IMR-90 (cell line): ENCODE measurements around the gene VSNL1. TPM values are rescaled to one million over a fixed set of nuclear protein-coding genes. Genes with fewer than 3 reads are reported as not detected.

Experiments used
- ATAC-seq: fragments of 200-7000 bp; cut with Tn5 transposase; 2 replicates; pipeline ENCODE4 v1.9.1; 2020; ENCODE audit warnings: low read depth, mild to moderate bottlenecking, moderate library complexity
- BruUV-seq: library from RNA; stranded (reverse); fragments of 400-500 nt; replicated peaks from 2 replicates; lab custom pipeline; 2021; lab: Mats Ljungman, UMichigan
- CTCF ChIA-PET: fragments of 300-600 bp; formaldehyde crosslinking; extraction: SDS; loops from one replicate; lab custom pipeline; 2021; ENCODE audit warnings: antibody characterized with exemption; lab: Yijun Ruan, JAX
- POLR2A ChIA-PET: fragments of 300-600 bp; sonication (Branson Sonifier 250); formaldehyde crosslinking; loops from one replicate; lab custom pipeline; 2022; ENCODE audit warnings: antibody characterized with exemption; ENCODE audit not compliant: unreplicated experiment; lab: Charles Lee
- DNase-seq: peaks from one replicate; pipeline ENCODE4 v3.0.0; 2013
- H2AFZ ChIP-seq: replicated peaks from 2 replicates; pipeline ENCODE3; 2013; ENCODE audit warnings: low read length, mild to moderate bottlenecking; ENCODE audit not compliant: poor library complexity
- H2AK5ac ChIP-seq: 2 replicates; pipeline ENCODE4 v1.6.1; 2013; ENCODE audit warnings: low read depth, low read length, inconsistent platforms
- H2AK9ac ChIP-seq: replicated peaks from 2 replicates; pipeline ENCODE3; 2013; ENCODE audit warnings: mild to moderate bottlenecking, low read depth, low read length, moderate library complexity; ENCODE audit not compliant: poor library complexity
- H2BK120ac ChIP-seq: 2 replicates; pipeline ENCODE4 v1.6.1; 2013; ENCODE audit warnings: low read depth, low read length, inconsistent platforms
- H2BK15ac ChIP-seq: 3 replicates; pipeline ENCODE4 v1.6.1; 2013; ENCODE audit warnings: low read depth, low read length, inconsistent platforms
- H2BK20ac ChIP-seq: 2 replicates; pipeline ENCODE4 v1.6.1; 2013; ENCODE audit warnings: low read depth, mild to moderate bottlenecking, inconsistent platforms, low read length, moderate library complexity
- H2BK5ac ChIP-seq: 2 replicates; pipeline ENCODE4 v1.6.1; 2013; ENCODE audit warnings: mild to moderate bottlenecking, low read depth, low read length, inconsistent platforms; ENCODE audit not compliant: poor library complexity, severe bottlenecking
- H3K14ac ChIP-seq: replicated peaks from 2 replicates; pipeline ENCODE4 v1.6.1; 2013; ENCODE audit warnings: low read depth, low read length, inconsistent platforms
- H3K18ac ChIP-seq: 2 replicates; pipeline ENCODE4 v1.6.1; 2013; ENCODE audit warnings: low read depth, low read length, control low read depth
- H3K23ac ChIP-seq: 2 replicates; pipeline ENCODE4 v1.6.1; 2013; ENCODE audit warnings: low read depth, low read length, inconsistent platforms
- H3K27ac ChIP-seq: 2 replicates; pipeline ENCODE4 v1.5.1; 2013; ENCODE audit warnings: mild to moderate bottlenecking, control low read depth, low read length; ENCODE audit not compliant: insufficient read depth
- H3K27me3 ChIP-seq: 2 replicates; pipeline ENCODE4 v1.6.1; 2013; ENCODE audit warnings: low read length; ENCODE audit not compliant: control insufficient read depth, insufficient read depth
- H3K36me3 ChIP-seq: 2 replicates; pipeline ENCODE4 v1.6.1; 2013; ENCODE audit warnings: low read length, mixed read lengths; ENCODE audit not compliant: control insufficient read depth, insufficient read depth
- H3K4ac ChIP-seq: 2 replicates; pipeline ENCODE4 v1.6.1; 2013; ENCODE audit warnings: low read depth, low read length, inconsistent platforms
- H3K4me1 ChIP-seq: 2 replicates; pipeline ENCODE4 v1.6.1; 2013; ENCODE audit warnings: low read length, mixed read lengths; ENCODE audit not compliant: control insufficient read depth, insufficient read depth
- H3K4me2 ChIP-seq: 2 replicates; pipeline ENCODE4 v1.6.1; 2013; ENCODE audit warnings: low read depth, mild to moderate bottlenecking, control low read depth, low read length, moderate library complexity
- H3K4me3 ChIP-seq: 2 replicates; pipeline ENCODE4 v1.5.1; 2013; ENCODE audit warnings: low read depth, mild to moderate bottlenecking, control low read depth, low read length, moderate library complexity; ENCODE audit not compliant: insufficient read depth
- H3K56ac ChIP-seq: 2 replicates; pipeline ENCODE4 v1.6.1; 2013; ENCODE audit warnings: low read length, inconsistent platforms; ENCODE audit not compliant: insufficient read depth; ENCODE audit errors: extremely low read depth
- H3K79me1 ChIP-seq, 2 experiments: 2 replicates each; pipeline ENCODE4 v1.6.1; 2013; ENCODE audit warnings: low read length in 2 of 2, inconsistent platforms in 1 of 2, low read depth in 1 of 2
- H3K9ac ChIP-seq: 2 replicates; pipeline ENCODE4 v1.6.1; 2013; ENCODE audit warnings: low read depth, low read length, control low read depth
- H3K9me1 ChIP-seq: 2 replicates; pipeline ENCODE4 v1.6.1; 2013; ENCODE audit warnings: low read length, inconsistent platforms; ENCODE audit not compliant: insufficient read depth
- H3K9me3 ChIP-seq: 2 replicates; pipeline ENCODE4 v1.6.1; 2013; ENCODE audit warnings: low read length; ENCODE audit not compliant: control insufficient read depth, insufficient read depth
- H4K20me1 ChIP-seq: 2 replicates; pipeline ENCODE4 v1.6.1; 2013; ENCODE audit warnings: low read length, inconsistent platforms; ENCODE audit not compliant: insufficient read depth
- H4K5ac ChIP-seq: 2 replicates; pipeline ENCODE4 v1.6.1; 2013; ENCODE audit warnings: mild to moderate bottlenecking, low read depth, low read length, control low read depth
- H4K8ac ChIP-seq, 2 experiments: 2 replicates each; pipeline ENCODE4 v1.6.1; 2013; ENCODE audit warnings: low read depth in 2 of 2, low read length in 2 of 2, control low read depth in 1 of 2, inconsistent platforms in 1 of 2
- H4K91ac ChIP-seq: 2 replicates; pipeline ENCODE4 v1.6.1; 2013; ENCODE audit warnings: low read depth, low read length, inconsistent platforms; ENCODE audit not compliant: insufficient read depth
- FOS ChIP-seq: fragments of 150-350 bp; IDR thresholded peaks from 2 replicates; pipeline ENCODE4 v1.6.1; 2016; ENCODE audit warnings: low read depth, low read length
- MAFK ChIP-seq: IDR thresholded peaks from 2 replicates; pipeline ENCODE4 v1.6.1; 2012; ENCODE audit warnings: low read depth, low read length, improper control_type of control experiment
- NFE2L2 ChIP-seq: fragments of 150-350 bp; IDR thresholded peaks from 2 replicates; pipeline ENCODE4 v1.6.1; 2016; ENCODE audit warnings: low read depth, mild to moderate bottlenecking, low read length
- RFX5 ChIP-seq: IDR thresholded peaks from 2 replicates; pipeline ENCODE4 v1.8.0; 2012; ENCODE audit warnings: low read depth, mild to moderate bottlenecking, low read length, moderate library complexity
- WGBS, 2 experiments: methylation state at CpG; one replicate each; pipeline versions ENCODE4 v1.1.5 to v1.1.7; 2013; ENCODE audit warnings: missing lambda C conversion rate in 2 of 2; ENCODE audit not compliant: insufficient read length in 1 of 2; ENCODE audit errors: extremely low coverage in 2 of 2; 5-methylcytosine and 5-hydroxymethylcytosine counted together
- dilution Hi-C: fragments of 300-500 bp; cut with HindIII; formaldehyde crosslinking; loops from one replicate; pipeline ENCODE4 v1.14.3; 2018; ENCODE audit warnings: low sequenced_read_pairs; ENCODE audit not compliant: unreplicated experiment
- in situ Hi-C: fragments of 300-500 bp; cut with MboI; formaldehyde crosslinking; loops from 3 replicates; pipeline ENCODE4 v1.14.3; 2019; ENCODE audit warnings: low sequenced_read_pairs, inconsistent platforms, mixed read lengths
- intact Hi-C: fragments of 100-400 bp; cut with micrococcal nuclease; formaldehyde crosslinking; loops from 2 replicates; pipeline ENCODE4 v1.10.0; 2022
- polyA plus RNA-seq, 3 experiments: library from polyadenylated mRNA; depleted of rRNA; stranded (reverse); fragments of >200 nt; gene quantifications; 2 replicates each; pipeline ENCODE4 v1.2.3, GENCODE V29; 2012; ENCODE audit warnings: low replicate concordance in 1 of 3
- total RNA-seq: library from RNA; depleted of rRNA; stranded (reverse); fragments of >200 nt; gene quantifications from 2 replicates; pipeline ENCODE4 v1.2.3, GENCODE V29; 2012

Gene VSNL1
- total and polyA plus RNA-seq, 2 of the 4 experiments (the other 2 are of a cell fraction): 0.32 to 0.36 TPM

DNA sequence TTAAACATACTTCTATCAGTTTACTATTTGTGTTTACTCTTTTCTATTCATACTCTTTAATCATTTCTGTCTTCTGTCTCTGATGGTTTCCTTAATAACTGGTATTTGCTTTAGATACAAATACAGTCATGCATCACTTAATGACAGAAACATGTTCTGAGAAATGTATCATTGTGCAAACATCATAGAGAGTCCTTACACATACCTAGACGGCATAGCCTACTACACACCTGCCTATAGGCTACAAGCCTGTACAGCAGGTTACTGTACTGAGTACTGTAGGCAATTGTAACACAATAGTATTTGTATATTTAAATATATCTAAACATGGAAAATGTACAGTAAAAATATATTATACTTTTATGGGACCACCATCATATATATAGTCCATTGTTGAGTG, 36.3 kb downstream of the VSNL1 start:
- POLR2A ChIA-PET: no interaction called here
- no peak overlapping the region for H2AFZ ChIP-seq
- H3K79me1 ChIP-seq: no peaks in the 10 kb centered on the region
- WGBS, 2 experiments: no CpG with 5 or more reads among the region's 1 CpG
- H3K9me1 ChIP-seq: no peaks in the 10 kb centered on the region
- no peak overlapping the region for H3K4ac ChIP-seq
- no peaks in the 10 kb centered on the region for H4K20me1 ChIP-seq
- no peak overlapping the region for H3K56ac ChIP-seq
- no peaks in the 10 kb centered on the region for H3K27me3 ChIP-seq
- no peaks in the 10 kb centered on the region for H3K9me3 ChIP-seq
- H3K4me1 ChIP-seq: no peaks in the 10 kb centered on the region
- dilution Hi-C loops (no loop called here), in situ Hi-C loops (no loop called here), intact Hi-C loops (no loop called here)
- no peak overlapping the region for H2BK20ac ChIP-seq
- H2BK5ac ChIP-seq: no peak overlapping the region
- H2BK120ac ChIP-seq: no peak overlapping the region
- CTCF ChIA-PET: no interaction called here
- H4K5ac ChIP-seq: no peak overlapping the region
- ATAC-seq: no peak
- H3K4me3 ChIP-seq: no peak overlapping the region
- H4K8ac ChIP-seq: no peak overlapping the region
- H3K23ac ChIP-seq: no peak overlapping the region
- no peak overlapping the region for H4K91ac ChIP-seq
- TF ChIP-seq NFE2L2 (no peak), RFX5 (no peak), FOS (no peak), MAFK (no peak)
- H2AK5ac ChIP-seq: no peak overlapping the region
- H3K14ac ChIP-seq: no peak overlapping the region
- BruUV-seq: no TSS peak
- no peak overlapping the region for H3K4me2 ChIP-seq
- H3K36me3 ChIP-seq: no peaks in the 10 kb centered on the region
- H2AK9ac ChIP-seq: no peak overlapping the region
- no peak for DNase-seq
- no peak overlapping the region for H3K27ac ChIP-seq
- H2BK15ac ChIP-seq: no peak overlapping the region
- no peak overlapping the region for H3K18ac ChIP-seq
- H3K9ac ChIP-seq: no peak overlapping the region
